PFSK-1 (cell line): ENCODE measurements around the gene KIAA1328.

ENCODE experiments used
- FOXP2 ChIP-seq: optimal IDR thresholded peaks from 2 replicates; pipeline ENCODE3; 2011; ENCODE audit warnings: borderline replicate concordance, control low read depth, inconsistent platforms; ENCODE audit not compliant: insufficient read depth; ENCODE audit errors: extremely low read length, extremely low read depth
- POLR2AphosphoS5 ChIP-seq: IDR thresholded peaks from 2 replicates; pipeline ENCODE4 v1.6.1; 2012; ENCODE audit warnings: low read depth, mild to moderate bottlenecking, control low read depth, low read length, moderate library complexity
- REST ChIP-seq, 2 experiments: IDR thresholded peaks; 2 replicates each; pipeline versions ENCODE4 v1.6.1 to v1.8.0; 2011 to 2012; ENCODE audit warnings: low read depth in 2 of 2, low read length in 2 of 2, control low read depth in 1 of 2, inconsistent platforms in 1 of 2, mild to moderate bottlenecking in 1 of 2, moderate library complexity in 1 of 2; ENCODE audit not compliant: insufficient read depth in 1 of 2
- SIN3A ChIP-seq: IDR thresholded peaks from 2 replicates; pipeline ENCODE4 v1.6.1; 2012; ENCODE audit warnings: mild to moderate bottlenecking, low read length, moderate library complexity, borderline replicate concordance; ENCODE audit not compliant: insufficient read depth
- TAF1 ChIP-seq: IDR thresholded peaks from 2 replicates; pipeline ENCODE4 v1.6.1; 2012; ENCODE audit warnings: low read length, control low read depth, borderline replicate concordance; ENCODE audit not compliant: insufficient read depth

KIAA1328 gene

GRCh38 chr18:37246779-37247340 is 417.9 kb downstream of the KIAA1328 start:
- TF ChIP-seq FOXP2 = no peak
- TF ChIP-seq SIN3A = no peak
- no peak for TF ChIP-seq TAF1
- no peak for TF ChIP-seq REST (IDR thresholded peaks at IDR 0.05; ENCODE audit: insufficient read depth in 1 of 2, low read depth in 2 of 2, low read length in 2 of 2)
- TF ChIP-seq POLR2AphosphoS5 = no peak

- TF ChIP-seq REST (IDR thresholded peaks at IDR 0.05; ENCODE audit: insufficient read depth in 1 of 2, low read depth in 2 of 2, low read length in 2 of 2) = no peak
- no peak for TF ChIP-seq FOXP2
- no peak for TF ChIP-seq POLR2AphosphoS5
- no peak for TF ChIP-seq TAF1
- no peak for TF ChIP-seq SIN3A
These were observed 418.7 kb downstream of the KIAA1328 start for GRCh38 chr18:37247497-37248161.

- TF ChIP-seq FOXP2 (no peak), TAF1 (no peak), SIN3A (no peak), REST (IDR thresholded peaks at IDR 0.05; ENCODE audit: insufficient read depth in 1 of 2, low read depth in 2 of 2, low read length in 2 of 2) (no peak), POLR2AphosphoS5 (no peak)
These were observed 419.4 kb downstream of the KIAA1328 start for GRCh38 chr18:37248281-37248680.

- TF ChIP-seq REST (IDR thresholded peaks at IDR 0.05; ENCODE audit: insufficient read depth in 1 of 2, low read depth in 2 of 2, low read length in 2 of 2) = no peak
- no peak for TF ChIP-seq POLR2AphosphoS5
- TF ChIP-seq FOXP2 = no peak
- TF ChIP-seq TAF1 = no peak
- no peak for TF ChIP-seq SIN3A
These were observed 420.4 kb downstream of the KIAA1328 start for GRCh38 chr18:37249171-37249886.
